SK-MEL-5 (cell line): ENCODE measurements around the gene FTO. TPM values are rescaled to one million over a fixed set of nuclear protein-coding genes. Genes with fewer than 3 reads are reported as not detected.

Source experiments
- DNase-seq: peaks from one replicate; pipeline ENCODE4 v3.0.0-alpha.2; 2016; ENCODE audit warnings: low read depth, low spot score
- in situ Hi-C: cut with HindIII; loops from 2 replicates; pipeline ENCODE4 v1.10.0; 2016; ENCODE audit warnings: low sequenced_read_pairs, high pct_unique_total_duplicates, low pct_unique_long_range_greater_than_20kb
- total RNA-seq: library from RNA; depleted of rRNA; stranded (reverse); fragments of >200 nt; shearing (Covaris generic); gene quantifications from 2 replicates; pipeline ENCODE4 v1.2.3, GENCODE V29; 2014

Gene FTO
- total RNA-seq, 1 experiment from 2014 or later, result 58.2 TPM

GRCh38 chr16:53949715-53950410 lies 245.9 kb downstream of the FTO start:
- no peak for DNase-seq
- in situ Hi-C loops, result no loop called here

- in situ Hi-C loops, result no loop called here
- no peak for DNase-seq
These were observed 246.7 kb downstream of the FTO start for GRCh38 chr16:53950677-53951076.

GRCh38 chr16:53952215-53953208 lies 248.6 kb downstream of the FTO start:
- DNase-seq, result no peak
- in situ Hi-C loops, result no loop called here

DNA sequence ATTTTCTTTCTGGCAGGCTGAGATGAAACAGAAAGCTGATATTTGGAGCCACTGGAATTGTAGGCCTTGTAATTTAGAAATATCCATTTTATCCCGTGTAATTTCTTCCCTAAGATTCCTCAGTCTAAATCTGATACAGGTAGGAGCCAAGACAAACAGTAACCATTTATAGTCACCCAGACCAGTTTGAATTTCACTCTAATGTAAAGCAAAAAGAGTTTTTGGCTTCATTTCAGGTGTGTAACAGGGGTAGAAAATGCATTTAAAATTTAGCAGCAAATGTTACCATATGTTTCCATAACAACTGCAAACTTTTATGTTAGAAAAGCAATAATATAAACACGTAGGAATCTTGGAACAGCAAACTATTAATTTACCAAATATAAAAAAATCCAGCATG lies 249.4 kb downstream of the FTO start:
- in situ Hi-C loops, result no loop called here
- no peak for DNase-seq

DNA sequence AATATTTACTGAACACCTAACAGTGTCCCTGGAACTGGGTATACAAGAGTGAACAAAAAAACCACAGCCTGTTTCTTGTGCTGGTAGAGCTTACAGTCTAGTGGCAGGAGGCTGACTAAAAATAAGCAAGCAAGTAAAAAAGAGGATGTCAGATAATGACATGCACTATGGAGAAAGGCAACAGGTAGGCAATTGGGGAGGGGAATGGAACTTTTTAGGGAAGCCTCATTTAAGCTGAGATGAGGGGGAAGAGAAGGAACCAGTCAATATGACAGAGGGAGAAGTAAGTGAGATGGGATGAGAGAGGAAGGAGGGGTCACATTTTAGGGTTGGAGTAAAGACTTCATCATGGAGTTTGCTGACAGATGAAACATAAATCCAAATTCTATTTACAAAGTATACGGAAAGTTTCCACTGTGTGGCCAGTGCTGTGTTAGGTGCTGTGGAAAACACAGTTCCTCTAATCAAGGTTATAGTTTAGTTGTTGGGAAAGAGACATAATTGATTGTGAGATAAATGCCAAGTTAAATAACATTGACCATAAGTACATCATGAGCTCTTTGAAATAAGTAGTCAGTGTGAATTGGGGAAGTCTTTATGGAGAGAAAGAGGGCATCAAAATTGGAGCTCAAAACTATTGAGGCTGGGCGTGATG lies 251.4 kb downstream of the FTO start:
- DNase-seq, result no peak
- in situ Hi-C loops, result no loop called here

- no peak for DNase-seq
- in situ Hi-C loops, result no loop called here
These were observed 254.5 kb downstream of the FTO start for GRCh38 chr16:53958341-53958880.

DNA sequence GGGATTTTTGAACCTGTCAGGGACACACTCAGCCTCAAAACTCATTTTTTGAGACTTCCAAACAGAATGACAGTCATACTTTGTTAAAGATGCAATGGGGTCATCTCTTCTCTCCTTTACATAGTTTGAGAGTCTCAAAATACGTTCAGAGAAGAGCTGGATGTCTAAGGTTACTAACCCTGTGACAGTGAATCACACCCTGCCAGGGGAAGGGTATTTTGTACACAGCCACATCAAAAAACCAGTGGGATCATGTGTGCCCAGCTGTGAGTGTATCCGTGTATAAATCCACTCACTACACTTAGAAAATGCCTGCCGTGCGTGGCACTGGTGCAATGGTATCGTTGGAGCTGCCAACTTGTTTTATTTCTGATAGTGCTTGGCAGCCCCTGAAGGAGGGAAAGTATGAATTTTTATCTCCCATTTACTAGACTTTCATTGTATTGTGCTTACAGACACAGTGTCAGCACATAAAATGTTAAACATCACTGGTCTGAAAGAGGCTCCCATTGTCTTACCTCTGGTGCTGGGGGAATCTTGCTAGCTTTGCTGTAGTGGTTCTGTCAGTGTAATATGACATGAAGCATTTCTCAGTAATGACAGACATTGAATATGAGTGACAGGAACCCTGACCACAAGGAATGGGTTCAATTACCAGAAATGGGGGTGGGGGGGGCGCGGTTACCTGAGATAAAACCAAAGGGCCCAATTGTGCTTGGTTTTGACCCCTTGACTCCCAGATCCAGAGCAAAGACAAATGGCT lies 256.3 kb downstream of the FTO start:
- in situ Hi-C loops, result no loop called here
- DNase-seq, result peak; percentile 9

- in situ Hi-C loops, result no loop called here
- DNase-seq, result no peak
These were observed 257.1 kb downstream of the FTO start for GRCh38 chr16:53960954-53961616.

GRCh38 chr16:53962041-53962440 lies 258.1 kb downstream of the FTO start:
- DNase-seq, result no peak
- in situ Hi-C loops, result no loop called here

- DNase-seq, result no peak
- in situ Hi-C loops, result no loop called here
These were observed 260.3 kb downstream of the FTO start for GRCh38 chr16:53964145-53964790.

GRCh38 chr16:53966821-53967571 lies 263.0 kb downstream of the FTO start:
- in situ Hi-C loops, result no loop called here
- DNase-seq, result no peak

DNA sequence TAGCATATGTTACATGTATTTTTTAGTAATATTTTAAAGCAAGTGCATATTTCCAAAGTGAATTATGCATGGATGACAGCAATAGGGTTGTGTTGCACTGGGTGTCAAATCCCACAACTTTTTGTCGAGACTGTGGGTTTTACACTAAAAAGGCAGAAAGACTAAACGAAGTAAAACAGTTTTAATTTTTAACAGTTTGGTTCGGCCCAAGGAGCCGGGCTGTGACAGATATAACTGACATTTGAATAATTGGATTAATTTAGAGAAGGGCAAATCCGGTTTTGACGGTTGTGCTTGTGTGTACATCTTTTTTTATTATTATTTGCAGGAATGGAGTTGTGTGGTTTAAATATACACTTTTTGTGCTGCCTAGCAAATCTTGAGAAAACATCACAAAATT lies 263.6 kb downstream of the FTO start:
- in situ Hi-C loops, result no loop called here
- no peak for DNase-seq

DNA sequence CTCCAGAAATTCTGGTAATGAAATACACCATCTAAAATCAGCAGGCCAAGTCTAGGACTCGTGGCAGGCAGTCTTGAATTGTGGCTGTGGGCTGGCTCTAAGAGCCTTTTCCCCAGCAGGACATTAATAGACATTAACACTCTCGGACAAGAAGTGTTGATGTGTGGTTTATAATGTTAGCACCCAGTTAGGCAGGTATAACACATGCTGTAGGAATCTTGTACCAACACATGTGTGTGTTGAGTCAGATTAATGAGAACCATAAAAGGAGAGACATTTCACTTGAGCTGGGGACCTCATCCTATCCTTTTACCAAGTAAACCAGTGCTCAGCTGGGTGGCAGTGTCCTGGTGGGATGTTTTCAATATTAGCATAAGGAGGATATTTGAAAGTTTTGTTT lies 264.5 kb downstream of the FTO start:
- in situ Hi-C loops, result no loop called here
- no peak for DNase-seq

- DNase-seq, result no peak
- in situ Hi-C loops, result no loop called here
These were observed 264.9 kb downstream of the FTO start for GRCh38 chr16:53968896-53969295.

DNA sequence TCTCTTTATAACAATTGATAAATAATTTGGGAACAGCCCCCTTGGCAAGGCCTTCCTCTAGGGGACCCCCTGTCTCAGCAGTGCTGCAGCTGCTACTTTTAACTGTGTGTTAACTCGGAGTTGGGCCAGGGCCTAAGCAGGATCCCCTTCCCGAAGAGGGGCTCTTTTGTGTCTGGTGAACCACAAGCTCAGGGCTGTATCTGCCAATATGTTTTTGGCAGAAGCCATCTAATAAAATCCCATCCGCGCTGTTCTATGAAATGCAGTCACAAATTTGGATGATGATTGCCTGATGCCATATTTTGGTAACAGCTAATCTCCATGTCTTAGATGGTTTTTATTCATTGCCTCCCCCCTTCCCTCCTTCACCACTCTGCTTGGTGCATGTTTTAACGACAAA lies 267.7 kb downstream of the FTO start:
- in situ Hi-C loops, result no loop called here
- DNase-seq, result no peak

GRCh38 chr16:53973021-53973420 lies 269.1 kb downstream of the FTO start:
- in situ Hi-C loops, result no loop called here
- DNase-seq, result no peak
